Measurements from ENCODE around the gene TK2.

Gene TK2

GRCh38 chr16:66539623-66540469, 10.1 kb downstream of the TK2 start:
- peak; percentile 40 for DNase-seq (ENCODE audit: extremely low read depth, insufficient read length)
- TF ChIP-seq CTCF (IDR thresholded peaks at IDR 0.05; ENCODE audit: insufficient read depth, low read length, poor library complexity, severe bottlenecking), result no peak
- Histone ChIP-seq H3K4me3 (replicated peaks; ENCODE audit: low read depth, low read length) (no peak overlapping the region), H3K36me3 (ENCODE audit: control insufficient read depth, insufficient read depth, low read length) (no peaks in the 10 kb centered on the region), H3K27me3 (replicated peaks; ENCODE audit: control insufficient read depth, insufficient read depth, low read length) (no peaks in the 10 kb centered on the region)

- Histone ChIP-seq H3K27me3 (replicated peaks; ENCODE audit: control insufficient read depth, insufficient read depth, low read length) (no peaks in the 10 kb centered on the region), H3K4me3 (replicated peaks; ENCODE audit: low read depth, low read length) (no peak overlapping the region), H3K36me3 (ENCODE audit: control insufficient read depth, insufficient read depth, low read length) (no peaks in the 10 kb centered on the region)
- no peak for DNase-seq (ENCODE audit: extremely low read depth, insufficient read length)
- TF ChIP-seq CTCF (IDR thresholded peaks at IDR 0.05; ENCODE audit: insufficient read depth, low read length, poor library complexity, severe bottlenecking), result no peak
Measured at GRCh38 chr16:66538910-66539309, 11.0 kb downstream of the TK2 start.

GRCh38 chr16:66537236-66537635, 12.7 kb downstream of the TK2 start:
- Histone ChIP-seq H3K36me3 (ENCODE audit: control insufficient read depth, insufficient read depth, low read length) (no peaks in the 10 kb centered on the region), H3K27me3 (replicated peaks; ENCODE audit: control insufficient read depth, insufficient read depth, low read length) (no peaks in the 10 kb centered on the region), H3K4me3 (replicated peaks; ENCODE audit: low read depth, low read length) (no peak overlapping the region)
- no peak for TF ChIP-seq CTCF (IDR thresholded peaks at IDR 0.05; ENCODE audit: insufficient read depth, low read length, poor library complexity, severe bottlenecking)
- no peak for DNase-seq (ENCODE audit: extremely low read depth, insufficient read length)

GRCh38 chr16:66536525-66536924, 13.4 kb downstream of the TK2 start:
- no peak for DNase-seq (ENCODE audit: extremely low read depth, insufficient read length)
- Histone ChIP-seq H3K4me3 (replicated peaks; ENCODE audit: low read depth, low read length) (no peak overlapping the region), H3K27me3 (replicated peaks; ENCODE audit: control insufficient read depth, insufficient read depth, low read length) (no peaks in the 10 kb centered on the region), H3K36me3 (ENCODE audit: control insufficient read depth, insufficient read depth, low read length) (no peaks in the 10 kb centered on the region)
- TF ChIP-seq CTCF (IDR thresholded peaks at IDR 0.05; ENCODE audit: insufficient read depth, low read length, poor library complexity, severe bottlenecking), result no peak

- no peak for DNase-seq (ENCODE audit: extremely low read depth, insufficient read length)
- no peak for TF ChIP-seq CTCF (IDR thresholded peaks at IDR 0.05; ENCODE audit: insufficient read depth, low read length, poor library complexity, severe bottlenecking)
- H3K36me3 ChIP-seq (ENCODE audit: control insufficient read depth, insufficient read depth, low read length), result no peaks in the 10 kb centered on the region
- H3K27me3 ChIP-seq (replicated peaks; ENCODE audit: control insufficient read depth, insufficient read depth, low read length), result no peaks in the 10 kb centered on the region; the same call in 1 of the 2 replicates
- H3K4me3 ChIP-seq (replicated peaks; ENCODE audit: low read depth, low read length), result no peak overlapping the region
Measured at GRCh38 chr16:66534376-66534799, 15.5 kb downstream of the TK2 start.

Data from GM06990 (cell line).